Fibroblast of the conjunctiva (primary cell): ENCODE data around the gene PTPRN2.

ENCODE experiments used
- DNase-seq: peaks from one replicate; pipeline ENCODE4 v3.0.0-alpha.2; 2010; ENCODE audit warnings: low read depth

The PTPRN2 gene

DNA sequence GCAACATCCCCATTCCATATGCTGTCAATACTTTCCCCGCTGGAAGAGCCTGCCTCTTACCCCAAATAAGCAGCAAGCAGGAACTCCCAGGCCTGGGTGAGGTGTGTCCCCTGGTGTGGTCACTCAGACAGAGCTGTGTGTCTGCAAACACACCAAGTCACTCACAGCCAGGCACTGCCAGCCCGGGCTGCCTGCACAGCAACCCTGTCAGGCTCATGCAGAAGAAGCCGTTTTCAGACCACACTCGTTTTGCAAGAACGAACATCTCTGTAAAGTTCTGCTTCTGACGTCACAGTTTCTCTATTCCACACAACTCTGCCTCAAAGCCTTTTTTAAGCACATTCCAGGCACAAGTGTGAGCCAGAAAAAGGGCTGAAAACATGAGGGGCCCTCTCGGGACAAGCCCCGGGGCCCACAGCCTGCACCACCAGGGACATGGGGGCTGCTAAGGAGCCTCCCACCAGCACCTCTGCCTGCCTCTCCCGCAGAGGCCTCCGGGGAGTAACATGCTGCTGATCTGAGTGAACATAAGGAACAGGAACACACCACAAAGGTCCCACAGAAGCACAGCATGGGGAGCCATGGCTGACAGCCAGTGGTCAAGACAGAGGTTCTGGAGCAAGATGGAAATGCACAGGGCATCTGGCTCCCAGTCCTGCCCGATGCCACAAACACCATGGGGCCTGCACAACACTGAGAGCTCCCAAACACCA lies 11.4 kb downstream of the PTPRN2 start:
- no peak for DNase-seq

DNA sequence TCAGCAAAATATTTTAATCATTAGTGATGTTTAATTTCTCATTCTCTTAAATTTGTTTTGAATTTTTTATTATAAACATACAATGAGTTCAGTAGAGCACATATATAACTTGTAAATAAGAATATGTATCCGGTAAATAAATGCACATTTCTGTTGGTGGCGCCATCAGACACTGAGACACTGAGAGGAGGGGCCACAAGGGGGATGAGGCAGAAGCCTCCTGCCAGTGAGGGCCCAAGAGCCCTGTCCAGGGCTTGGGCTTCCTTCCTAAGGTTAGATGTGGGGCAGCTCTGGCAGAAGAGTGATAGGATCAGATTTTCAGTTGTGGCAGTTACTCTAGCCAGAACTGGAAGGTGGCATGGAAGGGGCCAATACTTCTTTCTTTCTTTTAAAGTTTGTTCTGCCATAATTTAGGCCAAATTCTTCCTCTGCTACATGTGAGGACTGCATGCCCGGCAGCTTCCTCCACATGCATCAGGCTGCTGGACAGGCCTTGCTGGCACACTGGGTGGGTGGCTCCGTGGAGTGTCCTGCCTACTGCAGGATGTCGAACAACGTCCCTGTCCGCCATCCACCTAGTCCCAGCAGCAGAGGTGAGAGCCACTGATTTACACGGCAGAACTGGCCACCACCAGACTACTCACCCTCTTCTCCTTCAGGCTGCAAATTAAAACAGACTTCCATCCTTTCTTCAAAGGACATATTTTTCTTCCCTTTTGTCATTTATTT lies 13.2 kb downstream of the PTPRN2 start:
- no peak for DNase-seq

DNA sequence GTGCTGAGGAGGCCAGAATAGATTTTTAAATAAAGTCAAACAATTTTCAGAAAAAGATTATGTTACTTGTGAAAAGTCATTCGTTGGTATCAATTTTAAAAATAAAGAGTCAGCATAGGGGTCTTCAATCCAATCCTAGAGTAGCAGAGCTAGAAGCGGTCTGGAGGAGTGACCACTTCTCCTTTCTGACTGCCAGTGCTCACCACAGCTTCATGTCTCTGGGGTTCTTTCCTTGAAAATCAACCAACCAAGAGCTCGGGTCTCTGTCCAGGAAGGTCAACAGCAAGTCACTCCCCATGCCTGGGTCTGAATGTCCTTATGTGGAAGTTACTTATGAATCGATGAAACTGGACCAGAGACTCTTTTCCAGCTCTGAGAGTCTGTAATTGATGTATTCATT lies 14.3 kb downstream of the PTPRN2 start:
- DNase-seq = no peak

DNA sequence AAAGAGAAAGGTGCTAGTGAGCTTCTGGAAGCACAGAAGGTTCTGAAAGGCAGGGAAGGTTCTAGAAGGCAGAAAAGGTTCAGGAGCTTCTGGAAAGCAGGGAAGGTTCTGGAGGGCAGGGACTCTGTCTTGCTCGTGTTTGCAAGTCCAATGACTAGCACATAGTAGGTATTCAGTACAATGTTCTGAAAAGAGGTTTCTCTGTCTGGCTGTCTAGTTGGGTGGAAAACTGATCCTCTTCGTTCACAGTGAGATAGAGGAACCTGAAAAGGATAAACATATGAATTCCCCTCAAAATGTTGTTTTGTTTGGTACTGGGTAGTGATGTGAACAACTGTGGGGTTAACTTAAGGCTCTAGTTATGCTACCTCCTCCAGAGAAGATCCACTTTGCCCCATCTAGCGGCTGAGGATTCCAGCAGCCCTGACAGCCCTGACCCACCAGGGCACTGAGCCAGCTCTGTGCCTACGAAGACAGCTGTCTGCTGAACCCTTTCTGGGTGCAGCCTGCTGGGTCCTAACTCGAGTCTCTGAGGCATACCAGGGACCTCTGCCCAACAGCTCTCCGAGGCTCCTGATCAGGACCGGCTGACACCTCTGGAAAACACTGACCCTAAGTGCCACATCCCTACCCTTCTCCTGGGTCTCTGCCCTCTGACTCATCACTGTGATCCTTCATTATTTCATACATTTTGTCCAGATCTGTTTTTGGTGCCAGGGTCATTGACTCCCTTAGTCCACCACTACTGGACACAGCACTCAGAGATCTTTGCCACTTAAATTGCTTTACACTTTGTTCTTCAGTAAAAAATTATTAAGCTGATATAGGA lies 15.4 kb downstream of the PTPRN2 start:
- no peak for DNase-seq

DNA sequence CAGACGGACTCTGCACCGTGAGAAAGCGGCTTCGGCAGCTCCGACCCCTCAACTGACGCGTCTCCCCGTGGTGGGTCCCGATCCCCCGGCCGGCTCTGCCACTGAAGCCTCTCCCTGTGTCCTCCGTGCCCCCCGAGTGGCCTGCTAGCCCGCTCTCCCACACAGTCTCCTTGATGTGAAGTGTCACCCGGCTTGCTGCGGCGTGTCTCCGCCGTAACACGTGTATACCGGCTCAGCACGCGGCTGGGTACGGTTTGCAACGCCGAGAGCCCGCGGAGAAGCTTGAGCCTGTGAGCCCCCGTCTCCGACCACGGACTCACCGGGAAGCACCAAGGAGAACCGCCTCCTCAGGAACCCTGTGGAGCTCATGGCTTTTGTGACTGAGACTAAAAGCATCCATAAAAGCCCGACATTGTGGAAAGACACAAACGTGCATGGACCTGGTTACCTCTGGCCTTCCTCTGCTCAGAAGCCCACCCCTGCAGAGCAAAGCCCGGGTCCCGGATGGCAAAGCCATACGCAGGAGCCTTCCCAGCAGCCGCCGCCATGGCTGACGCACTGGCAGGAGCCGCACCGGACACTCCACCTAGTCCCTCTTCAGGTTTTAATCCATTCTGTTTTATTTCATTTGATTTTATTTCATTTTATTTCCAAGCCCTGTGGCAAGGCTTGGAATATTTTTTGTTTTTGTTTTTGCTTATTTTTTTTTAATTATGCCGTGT lies 17.0 kb downstream of the PTPRN2 start:
- DNase-seq = no peak

DNA sequence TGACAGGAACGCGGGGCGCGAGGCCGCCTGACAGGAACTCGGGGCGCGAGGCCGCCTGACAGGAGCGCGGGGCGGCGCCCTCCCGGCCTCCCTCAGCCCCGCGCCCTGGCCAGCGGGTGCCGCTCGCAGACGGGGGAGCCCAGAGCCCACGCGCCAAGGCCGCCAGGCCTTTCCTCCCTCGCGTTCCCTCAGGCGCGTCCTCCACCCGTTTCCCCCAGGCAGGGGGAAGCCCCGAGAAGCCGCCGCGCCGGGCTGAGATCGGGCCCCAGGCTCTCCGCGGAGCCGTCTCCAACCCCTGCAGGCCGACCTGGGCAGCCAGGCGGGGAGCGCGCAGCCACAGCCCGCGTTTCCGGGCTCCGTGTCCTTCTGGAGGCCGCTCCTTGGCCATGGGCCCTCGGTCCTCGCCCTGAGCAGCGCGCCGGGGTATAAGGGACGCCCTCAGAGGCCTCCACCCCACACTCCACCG lies 17.7 kb downstream of the PTPRN2 start:
- DNase-seq = no peak

DNA sequence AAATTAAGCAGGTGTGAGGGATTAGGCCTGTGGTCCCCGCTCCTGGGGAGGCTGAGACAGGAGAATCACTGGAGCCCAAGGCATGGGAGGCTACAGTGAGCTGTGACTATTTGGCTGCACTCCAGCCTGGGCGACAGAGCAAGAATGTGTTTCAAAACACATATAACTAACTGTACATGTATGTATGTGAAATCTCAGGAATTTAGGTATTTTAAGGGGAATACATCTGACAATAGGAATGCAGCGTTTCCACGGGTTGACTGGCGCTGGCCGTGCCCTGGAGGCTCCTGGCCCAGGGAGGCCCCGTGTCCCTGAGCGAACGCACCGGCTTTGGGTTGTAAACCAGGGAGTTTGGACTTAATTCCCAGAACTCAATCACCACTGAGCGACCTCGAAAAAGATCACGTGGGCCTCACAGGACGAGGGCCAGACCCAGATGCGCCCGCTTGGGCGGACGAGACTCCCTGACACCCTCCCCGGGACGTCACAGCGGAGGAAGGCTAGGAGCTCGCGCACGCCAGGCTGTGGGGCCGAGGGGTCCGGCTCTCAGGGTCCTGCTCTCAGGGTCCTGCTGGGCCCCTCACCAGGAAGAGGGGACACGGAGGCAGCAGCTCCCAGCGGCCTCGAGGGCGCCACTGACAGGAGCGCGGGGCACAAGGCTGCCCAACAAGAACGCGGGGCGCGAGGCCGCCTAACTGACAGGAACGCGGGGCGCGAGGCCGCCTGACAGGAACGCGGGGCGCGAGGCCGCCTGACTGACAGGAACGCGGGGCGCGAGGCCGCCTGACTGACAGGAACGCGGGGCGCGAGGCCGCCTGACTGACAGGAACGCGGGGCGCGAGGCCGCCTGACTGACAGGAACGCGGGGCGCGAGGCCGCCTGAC lies 18.4 kb downstream of the PTPRN2 start:
- DNase-seq = no peak

DNA sequence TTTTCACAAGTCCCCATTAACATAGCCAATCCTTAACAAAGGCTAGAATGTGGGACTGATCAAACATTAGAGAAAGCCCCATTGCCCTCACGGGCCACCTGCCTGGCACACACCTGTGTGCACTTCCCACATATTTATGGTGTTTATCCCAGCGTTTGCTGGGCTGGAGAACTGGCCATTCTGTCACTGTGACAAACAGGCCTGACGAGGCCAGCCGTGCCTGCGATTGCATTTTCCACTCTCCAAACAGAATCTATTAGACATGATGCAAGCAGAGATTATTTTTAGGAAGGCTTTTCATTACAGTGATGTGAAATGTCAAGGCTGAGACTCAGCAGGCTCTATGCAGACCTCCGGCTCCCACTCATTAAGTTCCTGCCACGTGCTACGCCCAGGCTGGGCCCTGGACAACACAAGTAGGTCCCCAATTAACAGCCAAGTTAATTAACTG lies 20.4 kb downstream of the PTPRN2 start:
- no peak for DNase-seq

DNA sequence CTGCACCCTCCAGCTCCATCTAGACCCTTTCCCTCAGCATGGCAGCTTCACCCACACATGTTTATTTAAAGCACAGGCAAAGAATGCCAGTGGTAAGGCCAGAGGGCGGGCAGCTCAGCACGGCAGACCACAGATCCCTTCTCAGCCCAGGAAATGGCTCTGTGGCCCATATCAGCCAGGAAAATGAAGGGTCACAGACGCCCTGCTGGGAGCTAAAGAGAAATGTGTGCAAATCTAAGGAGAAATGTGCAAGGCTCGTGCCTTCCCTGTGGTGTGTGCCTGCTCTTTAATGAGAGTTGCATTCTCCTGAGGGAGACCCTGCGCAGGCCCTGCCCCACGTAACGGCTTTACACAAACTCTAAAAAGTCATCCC lies 23.0 kb downstream of the PTPRN2 start:
- no peak for DNase-seq

DNA sequence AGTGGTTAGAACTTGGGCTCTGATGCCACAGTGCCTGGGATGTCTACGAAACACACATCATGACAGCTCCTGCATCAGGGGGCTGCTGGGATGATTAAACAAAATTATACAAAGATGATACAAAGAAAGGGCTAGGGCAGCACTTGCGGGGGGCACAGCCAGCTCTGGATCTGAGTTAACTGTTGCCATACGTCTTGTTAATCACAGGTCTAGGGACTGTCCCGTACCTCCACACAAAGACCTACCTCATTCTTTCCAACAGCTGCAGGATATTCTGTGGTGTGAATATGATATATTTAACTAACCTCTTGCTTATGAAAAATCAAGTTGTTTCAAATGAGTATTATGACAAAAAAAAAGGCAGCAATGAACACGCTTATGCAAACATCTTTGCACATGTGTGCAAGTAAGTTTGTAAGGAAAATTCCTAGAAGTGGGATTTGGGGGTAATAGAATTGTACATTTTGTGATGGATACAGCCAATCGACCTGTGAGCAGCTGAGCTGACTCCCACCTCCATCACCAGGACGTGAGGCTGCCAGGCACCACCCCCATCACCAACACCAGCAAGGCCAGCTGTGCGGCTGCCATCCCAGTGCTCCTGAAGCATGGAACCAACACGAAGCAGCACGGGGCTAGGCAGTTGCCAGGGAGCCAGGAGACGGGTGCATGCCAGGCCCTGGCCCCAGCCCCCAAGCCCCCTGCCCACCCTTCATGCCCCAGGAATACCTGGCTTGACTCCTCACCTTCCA lies 23.5 kb downstream of the PTPRN2 start:
- DNase-seq = no peak

DNA sequence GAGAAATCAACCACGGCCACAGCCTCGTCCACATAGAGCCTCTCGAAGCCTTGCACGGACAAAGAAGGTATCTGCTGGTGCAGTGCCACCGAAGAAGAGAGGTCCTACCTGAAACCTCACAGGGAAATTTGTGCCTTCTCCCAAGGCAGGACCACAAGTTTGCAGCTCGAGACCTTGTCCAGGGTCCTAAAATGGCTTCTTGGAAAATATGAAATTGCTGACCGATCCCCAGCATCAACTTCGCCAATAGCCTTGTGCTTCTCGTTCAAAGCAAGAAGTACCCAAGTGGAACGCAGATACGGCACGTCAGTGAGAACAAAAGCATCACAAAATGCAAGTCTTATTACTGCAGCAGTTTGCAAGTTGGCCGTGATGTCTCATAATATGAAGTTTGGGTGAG lies 24.6 kb downstream of the PTPRN2 start:
- no peak for DNase-seq

DNA sequence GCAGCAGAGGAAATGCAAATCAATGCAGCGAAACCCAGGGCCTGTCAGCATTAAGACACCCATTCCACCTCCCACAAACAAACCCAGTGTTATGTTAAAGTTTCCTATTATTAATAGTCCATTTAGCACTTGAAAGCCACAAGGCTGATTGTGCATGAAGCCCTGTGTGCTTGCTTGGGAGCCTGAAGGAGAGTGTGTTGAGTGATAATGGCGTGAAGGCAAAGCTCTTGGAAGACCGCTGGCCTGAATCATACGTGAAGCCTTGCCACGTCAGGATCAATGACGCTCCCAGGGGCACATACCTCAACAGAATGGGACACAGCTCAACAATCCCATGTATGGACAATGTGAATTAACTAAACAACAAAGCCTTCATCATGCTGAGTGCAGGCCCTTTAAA lies 25.1 kb downstream of the PTPRN2 start:
- no peak for DNase-seq

DNA sequence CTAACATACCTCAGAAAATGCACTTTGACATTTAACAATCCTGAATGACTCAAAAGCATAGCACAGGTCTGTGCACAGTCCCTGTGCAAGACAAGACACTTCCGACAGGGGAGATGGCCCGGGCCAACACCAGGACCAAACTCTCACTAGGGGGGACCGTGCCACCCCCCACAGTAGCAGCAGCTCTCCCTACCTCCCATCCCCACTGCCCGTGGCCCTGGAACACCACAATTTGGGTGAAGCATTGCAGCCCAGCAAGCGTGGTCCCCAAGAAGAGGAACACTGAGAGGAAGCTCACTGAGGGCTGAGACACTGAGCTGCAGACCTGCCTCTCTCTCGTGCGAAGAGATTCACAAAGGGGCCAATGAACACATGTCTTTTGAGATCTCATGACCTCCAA lies 26.0 kb downstream of the PTPRN2 start:
- DNase-seq = no peak

DNA sequence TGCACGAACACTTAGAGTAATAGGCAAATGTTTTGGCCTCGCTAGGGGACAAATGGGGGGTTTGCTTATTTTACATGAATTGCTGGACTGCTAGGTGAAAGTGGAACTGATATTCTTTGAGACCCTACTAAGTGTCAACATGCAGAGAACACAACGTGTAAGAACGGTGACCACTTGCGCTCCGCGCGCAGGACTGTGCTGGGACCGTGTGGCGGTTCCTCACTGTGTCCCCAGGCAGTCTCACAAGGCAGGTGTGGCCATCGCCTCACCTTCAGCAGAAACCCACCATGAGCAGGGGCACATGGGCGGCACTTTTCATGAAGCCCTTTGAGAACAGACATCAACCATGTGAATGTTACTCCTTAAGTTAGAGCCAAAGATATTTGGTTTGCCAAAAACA lies 27.2 kb downstream of the PTPRN2 start:
- no peak for DNase-seq

DNA sequence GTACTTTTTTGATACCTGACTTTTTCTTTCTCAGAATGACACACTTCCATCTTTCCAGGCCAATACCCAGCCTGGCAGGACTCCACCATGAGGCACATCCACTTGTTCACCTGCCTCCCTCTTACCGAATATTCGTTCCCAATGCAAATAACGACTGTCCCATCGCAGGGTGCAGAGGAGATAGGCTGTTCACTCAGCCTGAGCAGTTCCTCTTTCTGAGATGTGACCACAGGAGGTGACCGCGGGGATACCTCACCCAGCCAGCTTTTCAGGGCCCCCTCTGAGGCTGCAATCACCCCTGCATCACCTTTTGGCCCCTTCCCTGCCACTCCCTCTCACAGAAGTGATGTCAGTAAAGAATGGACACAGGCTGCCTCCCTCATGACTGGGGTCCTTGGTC lies 28.3 kb downstream of the PTPRN2 start:
- no peak for DNase-seq

DNA sequence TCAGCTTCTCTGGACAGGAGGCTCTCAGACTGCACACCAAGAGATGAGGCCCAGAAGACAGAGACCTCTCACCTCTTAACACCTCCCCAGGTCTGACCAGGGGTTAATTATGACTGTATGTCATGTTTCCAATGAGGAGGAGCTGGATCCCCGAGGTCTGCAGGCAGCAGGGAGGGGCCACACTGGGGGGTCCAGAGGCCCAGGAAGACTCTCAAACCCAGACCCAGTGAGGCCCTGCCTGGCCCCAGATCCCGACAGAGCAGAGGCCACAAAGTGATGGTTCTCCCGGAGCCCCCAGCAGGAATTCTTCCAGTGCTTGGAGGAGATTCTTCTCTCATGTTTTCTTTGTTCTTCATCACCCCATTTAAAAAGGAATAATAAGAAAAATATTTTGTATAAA lies 28.8 kb downstream of the PTPRN2 start:
- DNase-seq = no peak

DNA sequence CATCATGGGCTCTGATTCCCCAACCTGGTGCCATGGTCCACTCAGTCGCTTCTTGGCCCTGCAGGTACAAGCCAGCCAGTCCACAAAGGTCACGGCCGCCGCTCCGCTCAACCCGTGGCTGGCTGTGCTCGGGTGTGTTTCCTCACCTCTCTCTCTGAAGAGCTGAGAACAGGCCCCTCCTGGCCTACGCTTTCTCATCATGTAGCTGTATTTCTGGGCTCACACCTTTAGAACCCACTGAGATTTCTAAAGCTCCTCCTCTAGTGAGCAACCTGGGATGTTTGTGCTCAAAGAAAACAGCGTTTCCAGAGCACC lies 30.2 kb downstream of the PTPRN2 start:
- DNase-seq = no peak

DNA sequence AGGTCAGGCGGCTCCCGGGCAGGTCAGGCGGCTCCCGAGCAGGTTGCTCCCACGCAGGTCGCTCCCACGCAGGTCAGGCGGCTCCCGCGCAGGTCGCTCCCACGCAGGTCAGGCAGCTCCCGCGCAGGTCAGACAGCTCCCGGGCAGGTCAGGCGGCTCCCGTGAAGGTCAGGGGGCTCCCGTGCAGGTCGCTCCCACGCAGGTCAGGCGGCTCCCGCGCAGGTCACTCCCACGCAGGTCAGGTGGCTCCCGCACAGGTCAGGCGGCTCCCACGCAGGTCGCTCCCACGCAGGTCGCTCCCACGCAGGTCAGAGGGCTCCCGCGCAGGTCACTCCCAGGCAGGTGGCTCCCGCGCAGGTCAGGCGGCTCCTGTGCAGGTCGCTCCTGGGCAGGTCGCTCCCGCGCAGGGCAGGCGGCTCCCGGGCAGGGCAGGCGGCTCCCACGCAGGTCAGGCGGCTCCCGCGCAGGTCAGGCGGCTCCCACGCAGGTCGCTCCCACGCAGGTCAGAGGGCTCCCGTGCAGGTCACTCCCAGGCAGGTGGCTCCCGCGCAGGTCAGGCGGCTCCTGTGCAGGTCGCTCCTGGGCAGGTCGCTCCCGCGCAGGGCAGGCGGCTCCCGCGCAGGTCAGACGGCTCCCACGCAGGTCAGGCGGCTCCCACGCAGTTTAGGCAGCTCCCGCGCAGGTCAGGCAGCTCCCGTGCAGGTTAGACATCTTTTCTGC lies 30.7 kb downstream of the PTPRN2 start:
- no peak for DNase-seq

DNA sequence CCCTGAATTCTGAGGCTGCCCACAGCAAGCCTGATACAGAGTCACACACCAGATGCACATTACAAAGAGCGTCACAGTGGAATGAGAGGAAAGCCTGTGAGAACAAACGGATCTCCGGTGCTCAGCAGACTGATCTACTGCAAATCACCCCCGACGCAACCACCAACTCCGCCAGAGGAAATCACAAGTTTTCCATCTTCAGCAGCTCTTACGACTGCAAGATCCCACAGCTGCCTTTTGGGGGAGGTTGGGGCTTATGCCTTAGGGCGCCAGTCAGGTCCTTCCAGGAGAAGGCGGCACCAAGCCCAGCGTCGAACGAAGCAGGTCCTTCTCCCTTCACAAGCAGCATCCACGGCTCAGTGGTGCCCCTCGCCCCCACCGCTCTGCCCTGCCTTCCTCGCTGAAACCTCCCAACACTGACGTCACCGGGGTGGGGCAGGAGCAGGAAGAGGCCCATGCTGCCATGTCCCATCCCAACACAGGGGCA lies 32.5 kb downstream of the PTPRN2 start:
- no peak for DNase-seq
